NB4 (cell line): ENCODE measurements around the gene MAP3K20.

ENCODE experiments used
- CTCF ChIP-seq: IDR thresholded peaks from one replicate; pipeline ENCODE4 v1.5.1; 2012; ENCODE audit warnings: low read depth, low read length
- MAX ChIP-seq: IDR thresholded peaks from 2 replicates; pipeline ENCODE4 v1.6.1; 2011; ENCODE audit warnings: low read depth, low read length
- MYC ChIP-seq: IDR thresholded peaks from 2 replicates; pipeline ENCODE4 v1.6.1; 2011; ENCODE audit warnings: low read depth, low read length
- POLR2A ChIP-seq: IDR thresholded peaks from 2 replicates; pipeline ENCODE4 v1.6.1; 2011; ENCODE audit warnings: mild to moderate bottlenecking; ENCODE audit not compliant: insufficient read length; ENCODE audit errors: extremely low read depth

- TF ChIP-seq POLR2A: no peak
- no peak for TF ChIP-seq CTCF
- no peak for TF ChIP-seq MYC
- TF ChIP-seq MAX: no peak
Observed at GRCh38 chr2:173094731-173095130, 19.1 kb downstream of the MAP3K20 start.
